Naive thymus-derived CD4-positive, alpha-beta T cell (primary cell): Measurements from ENCODE around the gene FOXJ1. TPM values are rescaled to one million over a fixed set of nuclear protein-coding genes. Genes with fewer than 3 reads are reported as not detected.

ENCODE experiments used
- ATAC-seq: fragments of 150-1000 bp; cut with Tn5 transposase; 2 replicates; pipeline ENCODE4 v1.10.0; 2021; ENCODE audit warnings: mild to moderate bottlenecking, moderate library complexity
- CTCF ChIA-PET: fragments of 350-600 bp; sonication (Branson Sonifier 250); formaldehyde crosslinking; loops from one replicate; lab custom pipeline; 2021; ENCODE audit warnings: antibody characterized with exemption; lab: Charles Lee
- POLR2A ChIA-PET: fragments of 350-600 bp; sonication (Branson Sonifier 250); formaldehyde crosslinking; loops from one replicate; lab custom pipeline; 2021; ENCODE audit warnings: antibody characterized with exemption, inconsistent platforms; lab: Charles Lee
- DNase-seq, 9 donors: peaks; one replicate each; pipeline versions ENCODE4 v3.0.0 to v3.0.0-alpha.2; 2020 to 2022; ENCODE audit warnings: mixed read lengths in 1 of 9
- H3K27ac ChIP-seq: one replicate; pipeline ENCODE4 v1.7.0; 2013; ENCODE audit warnings: mild to moderate bottlenecking, low read depth, low read length, moderate library complexity
- H3K27me3 ChIP-seq, 2 donors: one replicate each; pipeline ENCODE4 v1.7.0; 2013; ENCODE audit warnings: low read length in 2 of 2, mild to moderate bottlenecking in 2 of 2, moderate library complexity in 2 of 2; ENCODE audit not compliant: control insufficient read depth in 2 of 2, insufficient read depth in 2 of 2
- H3K36me3 ChIP-seq, 3 experiments: 1 replicate in 2 of 3; 2 replicates in 1 of 3; pipeline ENCODE4 v1.7.0; 2013; ENCODE audit warnings: low read length in 3 of 3, mild to moderate bottlenecking in 3 of 3, moderate library complexity in 1 of 3; ENCODE audit not compliant: insufficient read depth in 3 of 3, control insufficient read depth in 2 of 3
- H3K4me1 ChIP-seq, 2 donors: one replicate each; pipeline ENCODE4 v1.7.0; 2013; ENCODE audit warnings: low read length in 2 of 2, mild to moderate bottlenecking in 2 of 2, moderate library complexity in 1 of 2; ENCODE audit not compliant: control insufficient read depth in 2 of 2, insufficient read depth in 2 of 2
- H3K4me3 ChIP-seq: 2 replicates; pipeline ENCODE4 v1.7.0; 2013; ENCODE audit warnings: mild to moderate bottlenecking, low read length
- H3K9me3 ChIP-seq, 3 experiments: 1 replicate in 2 of 3; 2 replicates in 1 of 3; pipeline ENCODE4 v1.7.0; 2013; ENCODE audit warnings: low read length in 3 of 3; ENCODE audit not compliant: control insufficient read depth in 2 of 3
- H3K27ac Mint-ChIP-seq, 9 donors: one replicate each; pipeline ENCODE4 v1.8.0; 2020 to 2022; ENCODE audit warnings: mixed read lengths in 9 of 9, mild to moderate bottlenecking in 8 of 9, moderate library complexity in 5 of 9, inconsistent platforms in 2 of 9
- H3K27me3 Mint-ChIP-seq, 5 donors: one replicate each; pipeline ENCODE4 v1.8.0; 2021 to 2022; ENCODE audit warnings: mixed read lengths in 5 of 5, mild to moderate bottlenecking in 1 of 5
- H3K36me3 Mint-ChIP-seq, 5 donors: one replicate each; pipeline ENCODE4 v1.8.0; 2020 to 2022; ENCODE audit warnings: mixed read lengths in 5 of 5, mild to moderate bottlenecking in 3 of 5, inconsistent platforms in 1 of 5
- H3K4me1 Mint-ChIP-seq, 7 donors: one replicate each; pipeline ENCODE4 v1.8.0; 2020 to 2022; ENCODE audit warnings: mixed read lengths in 7 of 7, mild to moderate bottlenecking in 3 of 7, inconsistent platforms in 1 of 7
- H3K4me3 Mint-ChIP-seq, 10 donors: one replicate each; pipeline ENCODE4 v1.8.0; 2020 to 2022; ENCODE audit warnings: mild to moderate bottlenecking in 10 of 10, mixed read lengths in 10 of 10, moderate library complexity in 6 of 10, inconsistent platforms in 2 of 10
- H3K9me3 Mint-ChIP-seq, 11 donors: one replicate each; pipeline ENCODE4 v1.8.0; 2020 to 2022; ENCODE audit warnings: mixed read lengths in 11 of 11, mild to moderate bottlenecking in 4 of 11, inconsistent platforms in 1 of 11, moderate library complexity in 1 of 11
- intact Hi-C, 2 donors: fragments of 100-400 bp; cut with micrococcal nuclease; formaldehyde crosslinking; loops; one replicate each; pipeline ENCODE4 v1.15.1; 2023
- microRNA-seq: library from miRNA; unstranded; fragments of <30 nt; microRNA quantifications from one replicate; pipeline ENCODE4 v1.2.0, GENCODE V29; 2022; ENCODE audit warnings: borderline microRNAs expressed
- polyA plus RNA-seq, 2 donors: library from polyadenylated mRNA; unstranded; fragments of 300-500 nt; fragmentation: Illumina TruSeq; gene quantifications; one replicate each; pipeline ENCODE4 v1.2.3, GENCODE V29; 2021
- total RNA-seq, 6 experiments: library from RNA in 5 of 6; stranded (reverse) in 5 of 6; gene quantifications; 1 replicate in 5 of 6; 2 replicates in 1 of 6; pipeline ENCODE4 v1.2.3 and lab custom pipeline; 2021 to 2026

The FOXJ1 gene
- total and polyA plus RNA-seq, 7 experiments from 2014 or later: 0.27 to 2.2 (median 1.4) TPM

- CTCF ChIA-PET: no interaction called here
- Mint-ChIP-seq H3K27ac (no peak overlapping the region), H3K36me3 (peaks cover 0 to 27% (median 11%) of the 10 kb centered on the region in 5 donors), H3K27me3 (no peaks in the 10 kb centered on the region), H3K9me3 (peaks cover 0 to 1% (median 0%) of the 10 kb centered on the region in 11 donors), H3K4me1 (peaks cover 0 to 11% (median 6%) of the 10 kb centered on the region in 7 donors), H3K4me3 (no peak overlapping the region)
- DNase-seq (no peak), ATAC-seq (no peak)
- peaks cover 4 to 99% (median 24%) of the 10 kb centered on the region in 3 experiments for H3K36me3 ChIP-seq
- intact Hi-C loops: no loop called here
- POLR2A ChIA-PET: no interaction called here
- H3K4me1 ChIP-seq: no peaks in the 10 kb centered on the region
- H3K9me3 ChIP-seq: no peaks in the 10 kb centered on the region
- H3K27ac ChIP-seq: no peak overlapping the region
- no peaks in the 10 kb centered on the region for H3K27me3 ChIP-seq
- no peak overlapping the region for H3K4me3 ChIP-seq
Measured at GRCh38 chr17:76087531-76087930, 53.5 kb downstream of the FOXJ1 start.

GRCh38 chr17:76086384-76086783, 54.7 kb downstream of the FOXJ1 start:
- ChIA-PET POLR2A (interaction anchor here (0.7 kb wide), 1 partner anchor 207 kb away, joined by 3 read pairs; no protein-coding TSS in a partner anchor), CTCF (interaction anchor here (0.8 kb wide), 1 partner anchor 215 kb away, joined by 3 read pairs; no protein-coding TSS in a partner anchor)
- peaks cover 0 to 1% (median 0%) of the 10 kb centered on the region in 11 donors for H3K9me3 Mint-ChIP-seq
- no peak overlapping the region for H3K27ac ChIP-seq
- H3K4me3 ChIP-seq: no peak overlapping the region
- no peaks in the 10 kb centered on the region for H3K27me3 Mint-ChIP-seq
- intact Hi-C loops: no loop called here
- peak overlapping the region in 1 of 9 donors; percentile 60 for H3K27ac Mint-ChIP-seq
- peaks cover 4 to 90% (median 24%) of the 10 kb centered on the region in 3 experiments for H3K36me3 ChIP-seq
- ATAC-seq (no peak), DNase-seq (no peak)
- H3K9me3 ChIP-seq: no peaks in the 10 kb centered on the region
- no peaks in the 10 kb centered on the region for H3K4me1 ChIP-seq
- H3K27me3 ChIP-seq: no peaks in the 10 kb centered on the region
- peaks cover 0 to 22% (median 5%) of the 10 kb centered on the region in 5 donors for H3K36me3 Mint-ChIP-seq
- no peak overlapping the region for H3K4me3 Mint-ChIP-seq
- H3K4me1 Mint-ChIP-seq: peaks cover 0 to 4% (median 4%) of the 10 kb centered on the region in 7 donors

Small RNA genes within 50 kb of the gene (microRNA-seq; reads per million reads assigned to microRNA genes)
- gene MIR6868: 8.8 reads per million, percentile 17 among the genes with 10 or more reads in this experiment

Other genes starting within 250 kb of the FOXJ1 start
- 10 to 100 TPM; 20.9 to 37.7 (median 29.6) TPM for gene TRIM65, start 244.3 kb downstream of the FOXJ1 start, total RNA-seq
- 10 to 100 TPM; 14.9 to 29.6 TPM for gene TRIM65, start 244.3 kb downstream of the FOXJ1 start, polyA plus RNA-seq
- 100 to 1,000 TPM in 4 of 5 experiments, 10 to 100 TPM in 1; 81.0 to 154 (median 128) TPM for gene MRPL38, start 236.4 kb downstream of the FOXJ1 start, total RNA-seq
- gene MRPL38, start 236.4 kb downstream of the FOXJ1 start, polyA plus RNA-seq: 10 to 100 TPM; 64.6 to 72.2 TPM
- gene FBF1, start 200.2 kb downstream of the FOXJ1 start, total RNA-seq: 10 to 100 TPM; 19.9 to 48.1 (median 29.0) TPM
- gene FBF1, start 200.2 kb downstream of the FOXJ1 start, polyA plus RNA-seq: 1 to 10 TPM; 2.5 to 7.2 TPM
- 10 to 100 TPM; 22.8 to 35.0 (median 33.5) TPM for gene ACOX1, start 162.1 kb downstream of the FOXJ1 start, total RNA-seq
- gene ACOX1, start 162.1 kb downstream of the FOXJ1 start, polyA plus RNA-seq: 10 to 100 TPM; 12.5 to 25.5 TPM
- gene TEN1, start 162.0 kb downstream of the FOXJ1 start, total RNA-seq: 10 to 100 TPM; 13.1 to 20.1 (median 13.8) TPM
- 10 to 100 TPM; 12.8 to 16.0 TPM for gene TEN1, start 162.0 kb downstream of the FOXJ1 start, polyA plus RNA-seq
- 1 to 10 TPM; 6.9 to 9.9 (median 9.1) TPM for gene CDK3, start 140.4 kb downstream of the FOXJ1 start, total RNA-seq
- under 1 TPM; 0.28 to 0.55 TPM for gene CDK3, start 140.4 kb downstream of the FOXJ1 start, polyA plus RNA-seq
- 1 to 10 TPM in 2 of 5 experiments, under 1 TPM in 3; 0.07 to 2.7 (median 0.39) TPM for gene EVPL, start 113.9 kb downstream of the FOXJ1 start, total RNA-seq
- under 1 TPM in 1 of 2 donors, not detected in 1; 0.08 TPM for gene EVPL, start 113.9 kb downstream of the FOXJ1 start, polyA plus RNA-seq
- 100 to 1,000 TPM in 1 of 5 experiments, 10 to 100 TPM in 4; 70.8 to 105 (median 91.9) TPM for gene SRP68, start 68.7 kb downstream of the FOXJ1 start, total RNA-seq
- gene SRP68, start 68.7 kb downstream of the FOXJ1 start, polyA plus RNA-seq: 10 to 100 TPM; 69.6 to 94.0 TPM
- 1 to 10 TPM in 2 of 5 experiments, not detected in 3; 1.0 to 1.2 TPM for gene GALR2, start 66.5 kb downstream of the FOXJ1 start, total RNA-seq
- under 1 TPM in 1 of 2 donors, not detected in 1; 0.13 TPM for gene GALR2, start 66.5 kb downstream of the FOXJ1 start, polyA plus RNA-seq
- gene ZACN, start 62.1 kb downstream of the FOXJ1 start, total RNA-seq: 1 to 10 TPM in 1 of 5 experiments, under 1 TPM in 3, not detected in 1; 0.24 to 1.1 (median 0.28) TPM
- gene ZACN, start 62.1 kb downstream of the FOXJ1 start, polyA plus RNA-seq: 1 to 10 TPM; 2.3 to 4.6 TPM
- 100 to 1,000 TPM; 112 to 204 (median 160) TPM for gene EXOC7, start 37.5 kb downstream of the FOXJ1 start, total RNA-seq
- 10 to 100 TPM; 46.6 to 73.3 TPM for gene EXOC7, start 37.5 kb downstream of the FOXJ1 start, polyA plus RNA-seq
- 10 to 100 TPM; 49.2 to 96.3 (median 50.8) TPM for gene RNF157, start 99.2 kb upstream of the FOXJ1 start, total RNA-seq
- 10 to 100 TPM; 10.4 to 17.3 TPM for gene RNF157, start 99.2 kb upstream of the FOXJ1 start, polyA plus RNA-seq
- gene UBALD2, start 124.1 kb upstream of the FOXJ1 start, total RNA-seq: 100 to 1,000 TPM; 103 to 263 (median 241) TPM
- 10 to 100 TPM in 1 of 2 donors, 1 to 10 TPM in 1; 6.9 to 11.1 TPM for gene UBALD2, start 124.1 kb upstream of the FOXJ1 start, polyA plus RNA-seq
- 1 to 10 TPM; 2.1 to 6.8 (median 4.0) TPM for gene QRICH2, start 167.0 kb upstream of the FOXJ1 start, total RNA-seq
- under 1 TPM; 0.09 to 0.71 TPM for gene QRICH2, start 167.0 kb upstream of the FOXJ1 start, polyA plus RNA-seq
- gene PRPSAP1, start 212.7 kb upstream of the FOXJ1 start, total RNA-seq: 10 to 100 TPM; 19.6 to 55.9 (median 45.8) TPM
- 10 to 100 TPM; 53.3 to 59.1 TPM for gene PRPSAP1, start 212.7 kb upstream of the FOXJ1 start, polyA plus RNA-seq
- 10 to 100 TPM in 1 of 5 experiments, 1 to 10 TPM in 2, under 1 TPM in 2; 0.43 to 14.1 (median 1.9) TPM for gene SPHK1, start 243.4 kb upstream of the FOXJ1 start, total RNA-seq
- gene SPHK1, start 243.4 kb upstream of the FOXJ1 start, polyA plus RNA-seq: under 1 TPM; 0.45 to 0.46 TPM